Prostate gland (tissue), 2 donors: ENCODE measurements around the gene DUSP1. TPM values are rescaled to one million over a fixed set of nuclear protein-coding genes. Genes with fewer than 3 reads are reported as not detected.
A peak's percentile ranks its signal among the peaks of the same experiment; 100 is the strongest.

Experiments used
- DNase-seq: peaks from one replicate; pipeline ENCODE4 v3.0.0-alpha.2; 2019; ENCODE audit warnings: low spot score
- H3K27ac ChIP-seq, 2 donors: fragments of 200-600 bp; sonication (generic); 2 replicates each; pipeline ENCODE4 v1.5.1; 2017 to 2019
- H3K27me3 ChIP-seq: fragments of 200-600 bp; sonication (generic); replicated peaks from 2 replicates; pipeline ENCODE4 v1.5.1; 2019; ENCODE audit not compliant: insufficient read depth
- H3K36me3 ChIP-seq, 2 donors: fragments of 200-600 bp; sonication (generic); 1 replicate in 1 of 2; 2 replicates in 1 of 2; pipeline versions ENCODE4 v1.5.1 to v1.8.1; 2017 to 2019
- H3K4me1 ChIP-seq: fragments of 200-600 bp; sonication (generic); replicated peaks from 2 replicates; pipeline ENCODE4 v1.5.1; 2019
- H3K4me3 ChIP-seq, 2 donors: fragments of 200-600 bp; sonication (generic); 2 replicates each; pipeline ENCODE4 v1.5.1; 2017 to 2019
- H3K9me3 ChIP-seq: fragments of 200-600 bp; sonication (generic); 2 replicates; pipeline ENCODE4 v1.5.1; 2017
- POLR2A ChIP-seq: fragments of 450-650 bp; IDR thresholded peaks from one replicate; pipeline ENCODE4 v1.6.1; 2016; ENCODE audit warnings: antibody characterized with exemption, mild to moderate bottlenecking
- POLR2AphosphoS5 ChIP-seq: sonication (generic); formaldehyde crosslinking; IDR thresholded peaks from one replicate; pipeline ENCODE4 v1.6.1; 2017; ENCODE audit warnings: antibody characterized with exemption
- WGBS: methylation state at CpG from one replicate; pipeline ENCODE4 v1.1.5; 2018; 5-methylcytosine and 5-hydroxymethylcytosine counted together
- intact Hi-C: fragments of 100-400 bp; cut with DNase I; formaldehyde crosslinking; loops from one replicate; pipeline ENCODE4 v1.14.2; 2022
- total RNA-seq, 2 donors: library from RNA; depleted of rRNA; stranded (reverse); fragments of >200 nt; gene quantifications; one replicate each; pipeline ENCODE4 v1.1.0, GENCODE V29; 2016
- TF ChIP-seq, protein P1 (sequence below), 4 experiments: fragments of 200-600 bp in 2 of 4; fragments of 450-650 bp in 2 of 4; sonication (generic) in 2 of 4; IDR thresholded peaks; 1 replicate in 3 of 4; 2 replicates in 1 of 4; pipeline ENCODE4 v1.5.1; 2016 to 2019; ENCODE audit warnings: antibody characterized with exemption in 4 of 4, mild to moderate bottlenecking in 2 of 4, moderate library complexity in 2 of 4

The DUSP1 gene
- total RNA-seq, 2 donors from 2014 or later: 559 to 659 TPM

GRCh38 chr5:172771439-172772111, 580 bp upstream of the DUSP1 start:
- Histone ChIP-seq H3K4me3 (peak overlapping the region; percentile 76 to 92), H3K36me3 (peaks cover 12 to 22% of the 10 kb centered on the region in 2 donors), H3K4me1 (peaks cover 18% of the 10 kb centered on the region), H3K27me3 (no peaks in the 10 kb centered on the region), H3K9me3 (no peaks in the 10 kb centered on the region), H3K27ac (peak overlapping the region; percentile 98 to 100)
- TF ChIP-seq POLR2A (no peak), POLR2AphosphoS5 (no peak)
- TF ChIP-seq, protein P1, sequence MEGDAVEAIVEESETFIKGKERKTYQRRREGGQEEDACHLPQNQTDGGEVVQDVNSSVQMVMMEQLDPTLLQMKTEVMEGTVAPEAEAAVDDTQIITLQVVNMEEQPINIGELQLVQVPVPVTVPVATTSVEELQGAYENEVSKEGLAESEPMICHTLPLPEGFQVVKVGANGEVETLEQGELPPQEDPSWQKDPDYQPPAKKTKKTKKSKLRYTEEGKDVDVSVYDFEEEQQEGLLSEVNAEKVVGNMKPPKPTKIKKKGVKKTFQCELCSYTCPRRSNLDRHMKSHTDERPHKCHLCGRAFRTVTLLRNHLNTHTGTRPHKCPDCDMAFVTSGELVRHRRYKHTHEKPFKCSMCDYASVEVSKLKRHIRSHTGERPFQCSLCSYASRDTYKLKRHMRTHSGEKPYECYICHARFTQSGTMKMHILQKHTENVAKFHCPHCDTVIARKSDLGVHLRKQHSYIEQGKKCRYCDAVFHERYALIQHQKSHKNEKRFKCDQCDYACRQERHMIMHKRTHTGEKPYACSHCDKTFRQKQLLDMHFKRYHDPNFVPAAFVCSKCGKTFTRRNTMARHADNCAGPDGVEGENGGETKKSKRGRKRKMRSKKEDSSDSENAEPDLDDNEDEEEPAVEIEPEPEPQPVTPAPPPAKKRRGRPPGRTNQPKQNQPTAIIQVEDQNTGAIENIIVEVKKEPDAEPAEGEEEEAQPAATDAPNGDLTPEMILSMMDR (IDR thresholded peaks at IDR 0.05): no peak
- 2% methylated on average over 31 of the region's 40 CpGs for WGBS
- no peak for DNase-seq
- intact Hi-C loops: loop anchor here (1.0 to 2.0 kb wide), 3 partner anchors 55 to 133 kb away; no protein-coding TSS in a partner anchor

- Histone ChIP-seq H3K27me3 (no peaks in the 10 kb centered on the region), H3K36me3 (peaks cover 12 to 22% of the 10 kb centered on the region in 2 donors), H3K4me1 (peaks cover 13% of the 10 kb centered on the region), H3K27ac (peak overlapping the region; percentile 98 to 100), H3K9me3 (no peaks in the 10 kb centered on the region), H3K4me3 (peak overlapping the region; percentile 76 to 92)
- intact Hi-C loops: no loop called here
- WGBS: 0% methylated on average over 11 of the region's 29 CpGs
- TF ChIP-seq POLR2A (no peak), POLR2AphosphoS5 (no peak)
- TF ChIP-seq, protein P1 (IDR thresholded peaks at IDR 0.05): no peak
- DNase-seq: no peak
Measured at GRCh38 chr5:172770374-172770674, 671 bp downstream of the DUSP1 start.

DNA sequence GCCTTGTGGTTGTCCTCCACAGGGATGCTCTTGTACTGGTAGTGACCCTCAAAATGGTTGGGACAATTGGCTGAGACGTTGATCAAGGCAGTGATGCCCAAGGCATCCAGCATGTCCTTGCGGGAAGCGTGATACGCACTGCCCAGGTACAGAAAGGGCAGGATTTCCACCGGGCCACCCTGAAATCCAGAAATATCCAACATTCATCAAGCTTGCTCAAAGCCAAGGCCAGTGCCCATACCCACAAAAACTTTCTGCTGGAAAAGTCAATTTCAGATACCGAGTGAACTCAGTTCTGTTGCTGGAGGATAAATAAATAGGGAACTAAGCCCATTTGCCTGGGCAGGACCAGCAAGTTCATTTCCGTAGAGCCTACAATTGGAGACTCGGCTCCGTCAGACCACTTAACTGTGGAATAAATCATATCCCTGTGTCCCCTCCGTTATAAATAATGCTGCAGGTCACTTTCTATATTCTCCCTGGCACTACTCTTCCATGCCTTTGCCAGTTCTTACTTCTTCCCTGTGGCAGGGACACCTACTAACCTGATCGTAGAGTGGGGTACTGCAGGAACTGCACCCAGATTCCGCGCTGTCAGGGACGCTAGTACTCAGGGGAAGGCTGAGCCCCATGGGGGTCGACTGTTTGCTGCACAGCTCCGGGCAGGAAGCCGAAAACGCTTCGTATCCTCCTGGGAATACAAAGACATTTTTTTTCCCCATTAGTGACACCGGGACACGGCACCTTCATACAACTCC, 1.2 kb downstream of the DUSP1 start:
- Histone ChIP-seq H3K4me1 (peaks cover 8% of the 10 kb centered on the region), H3K36me3 (peaks cover 12 to 22% of the 10 kb centered on the region in 2 donors), H3K27me3 (no peaks in the 10 kb centered on the region), H3K27ac (peak overlapping the region; percentile 98 to 100), H3K9me3 (no peaks in the 10 kb centered on the region), H3K4me3 (peak overlapping the region; percentile 76 to 92)
- 19% methylated on average over 21 of the region's 21 CpGs for WGBS
- TF ChIP-seq, protein P1 (IDR thresholded peaks at IDR 0.05): no peak
- TF ChIP-seq POLR2A (no peak), POLR2AphosphoS5 (peak; percentile 43)
- no peak for DNase-seq
- intact Hi-C loops: loop anchor here (5.0 kb wide), 1 partner anchor 37 kb away; no protein-coding TSS in a partner anchor

GRCh38 chr5:172769342-172769615, 1.7 kb downstream of the DUSP1 start:
- 45% methylated on average over 2 of the region's 2 CpGs for WGBS
- H3K27me3 ChIP-seq: no peaks in the 10 kb centered on the region
- peaks cover 6% of the 10 kb centered on the region for H3K4me1 ChIP-seq
- intact Hi-C loops: loop anchor here (5.0 kb wide), 1 partner anchor 37 kb away; no protein-coding TSS in a partner anchor
- no peaks in the 10 kb centered on the region for H3K9me3 ChIP-seq
- H3K27ac ChIP-seq: peak overlapping the region; percentile 98 to 100
- DNase-seq: no peak
- peak overlapping the region; percentile 76 to 92 for H3K4me3 ChIP-seq
- peaks cover 12 to 22% of the 10 kb centered on the region in 2 donors for H3K36me3 ChIP-seq
- TF ChIP-seq POLR2AphosphoS5 (no peak), POLR2A (no peak)
- TF ChIP-seq, protein P1 (IDR thresholded peaks at IDR 0.05): no peak
